ENCODE results near the gene AMMECR1. TPM values are rescaled to one million over a fixed set of nuclear protein-coding genes. Genes with fewer than 3 reads are reported as not detected.
A peak's percentile ranks its signal among the peaks of the same experiment; 100 is the strongest.

The AMMECR1 gene
- total RNA-seq, 2 experiments from 2014 or later: 7.8 to 7.9 TPM

DNA sequence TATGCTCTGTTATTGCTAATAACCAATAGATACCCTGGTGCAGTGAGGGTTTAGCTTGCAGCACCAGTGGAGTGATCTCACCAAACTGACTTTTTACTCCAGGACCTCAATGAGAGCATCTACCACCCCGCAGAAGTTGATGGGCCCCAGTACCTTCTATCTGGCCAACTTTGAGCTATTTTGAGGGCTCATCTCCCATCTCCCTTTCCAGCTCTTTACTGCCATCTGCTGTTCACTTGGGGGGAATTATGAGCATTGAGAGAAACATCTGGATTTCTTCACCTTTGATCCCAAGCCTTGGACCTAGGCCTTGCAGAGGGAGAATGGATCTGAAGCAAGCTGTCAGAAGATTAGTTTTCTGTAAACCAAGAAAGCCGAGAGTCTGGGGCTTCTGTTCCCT is 171.4 kb downstream of the AMMECR1 start:
- TF ChIP-seq, protein P1, sequence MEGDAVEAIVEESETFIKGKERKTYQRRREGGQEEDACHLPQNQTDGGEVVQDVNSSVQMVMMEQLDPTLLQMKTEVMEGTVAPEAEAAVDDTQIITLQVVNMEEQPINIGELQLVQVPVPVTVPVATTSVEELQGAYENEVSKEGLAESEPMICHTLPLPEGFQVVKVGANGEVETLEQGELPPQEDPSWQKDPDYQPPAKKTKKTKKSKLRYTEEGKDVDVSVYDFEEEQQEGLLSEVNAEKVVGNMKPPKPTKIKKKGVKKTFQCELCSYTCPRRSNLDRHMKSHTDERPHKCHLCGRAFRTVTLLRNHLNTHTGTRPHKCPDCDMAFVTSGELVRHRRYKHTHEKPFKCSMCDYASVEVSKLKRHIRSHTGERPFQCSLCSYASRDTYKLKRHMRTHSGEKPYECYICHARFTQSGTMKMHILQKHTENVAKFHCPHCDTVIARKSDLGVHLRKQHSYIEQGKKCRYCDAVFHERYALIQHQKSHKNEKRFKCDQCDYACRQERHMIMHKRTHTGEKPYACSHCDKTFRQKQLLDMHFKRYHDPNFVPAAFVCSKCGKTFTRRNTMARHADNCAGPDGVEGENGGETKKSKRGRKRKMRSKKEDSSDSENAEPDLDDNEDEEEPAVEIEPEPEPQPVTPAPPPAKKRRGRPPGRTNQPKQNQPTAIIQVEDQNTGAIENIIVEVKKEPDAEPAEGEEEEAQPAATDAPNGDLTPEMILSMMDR (IDR thresholded peaks at IDR 0.05): peak; percentile 51
- H3K27me3 ChIP-seq (ENCODE audit: control insufficient read depth in 1 of 2, insufficient read depth in 2 of 2, low read length in 2 of 2): no peaks in the 10 kb centered on the region
- POLR2A ChIA-PET: interaction anchor here (1.1 kb wide), 1 partner anchor 144 kb away, joined by 3 read pairs; the partner anchor contains the start of gene TMEM164
- Mint-ChIP-seq H3K27me3 (no peaks in the 10 kb centered on the region), H3K4me1 (ENCODE audit: low read depth) (peaks cover 5% of the 10 kb centered on the region), H3K36me3 (ENCODE audit: low read depth) (peaks cover 30% of the 10 kb centered on the region), H3K27ac (no peak overlapping the region), H3K9me3 (no peaks in the 10 kb centered on the region), H3K4me3 (no peak overlapping the region)
- H3K4me1 ChIP-seq (ENCODE audit: insufficient read depth, low read length): peaks cover 9% of the 10 kb centered on the region
- ATAC-seq (ENCODE audit: poor library complexity) (peak; percentile 58), DNase-seq (peak in 6 of 14 experiments; percentile 1 to 60 (median 46))
- no peak overlapping the region for H3K4me3 ChIP-seq (ENCODE audit: low read length)
- intact Hi-C loops (cut with DNase I, micrococcal nuclease): loop anchor here (2.0 to 5.0 kb wide), 2 partner anchors 234 to 266 kb away; no protein-coding TSS in a partner anchor
- H3K9me3 ChIP-seq (ENCODE audit: control insufficient read depth in 1 of 2, insufficient read depth in 1 of 2, low read length in 2 of 2): no peaks in the 10 kb centered on the region
- no peak overlapping the region for H3K27ac ChIP-seq (ENCODE audit: low read depth in 1 of 2, low read length in 2 of 2)
- H3K36me3 ChIP-seq (ENCODE audit: insufficient read depth, low read length): peaks cover 2% of the 10 kb centered on the region
- CTCF ChIA-PET: interaction anchor here (0.7 to 1.7 kb wide), 11 partner anchors 11 to 609 kb away, joined by 3 to 10 read pairs (median 3); no protein-coding TSS in a partner anchor

DNA sequence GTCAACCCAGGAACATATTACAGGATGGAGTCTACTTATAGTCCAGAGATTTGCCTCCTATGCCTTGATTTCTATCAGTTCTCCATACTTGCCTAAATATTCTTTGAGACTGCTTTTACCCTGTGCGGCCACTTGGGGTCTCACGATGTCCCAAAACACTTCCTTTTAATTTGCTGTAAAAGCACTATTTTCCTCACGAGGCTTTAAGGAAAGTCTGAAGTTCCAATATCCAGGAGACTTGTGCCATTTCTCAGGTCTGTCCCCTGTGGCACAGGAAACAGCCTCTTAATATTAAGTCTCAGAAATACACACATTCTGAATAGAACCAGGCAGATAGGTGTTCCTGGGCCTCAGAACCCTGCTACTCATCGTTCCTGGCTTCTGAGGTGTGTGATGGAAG is 172.0 kb downstream of the AMMECR1 start:
- H3K36me3 ChIP-seq (ENCODE audit: insufficient read depth, low read length): peaks cover 2% of the 10 kb centered on the region
- ChIA-PET POLR2A (interaction anchor here (1.1 kb wide), 1 partner anchor 143 kb away, joined by 3 read pairs; the partner anchor contains the start of gene TMEM164), CTCF (interaction anchor here (0.7 to 1.7 kb wide), 10 partner anchors 10 to 608 kb away, joined by 3 to 10 read pairs (median 4); no protein-coding TSS in a partner anchor)
- H3K9me3 ChIP-seq (ENCODE audit: control insufficient read depth in 1 of 2, insufficient read depth in 1 of 2, low read length in 2 of 2): no peaks in the 10 kb centered on the region
- H3K4me3 ChIP-seq (ENCODE audit: low read length): no peak overlapping the region
- TF ChIP-seq, protein P1 (IDR thresholded peaks at IDR 0.05): peak; percentile 18
- H3K9me3 Mint-ChIP-seq: no peaks in the 10 kb centered on the region
- intact Hi-C loops (cut with DNase I, micrococcal nuclease): loop anchor here (2.0 to 5.0 kb wide), 2 partner anchors 234 to 267 kb away; no protein-coding TSS in a partner anchor
- ATAC-seq (ENCODE audit: poor library complexity) (peak; percentile 39), DNase-seq (peak in 4 of 14 experiments; percentile 23 to 49 (median 38))
- H3K27ac ChIP-seq (ENCODE audit: low read depth in 1 of 2, low read length in 2 of 2): no peak overlapping the region
- no peaks in the 10 kb centered on the region for H3K27me3 ChIP-seq (ENCODE audit: control insufficient read depth in 1 of 2, insufficient read depth in 2 of 2, low read length in 2 of 2)
- H3K4me1 Mint-ChIP-seq (ENCODE audit: low read depth): peaks cover 5% of the 10 kb centered on the region
- no peaks in the 10 kb centered on the region for H3K27me3 Mint-ChIP-seq
- peaks cover 9% of the 10 kb centered on the region for H3K4me1 ChIP-seq (ENCODE audit: insufficient read depth, low read length)
- no peak overlapping the region for H3K27ac Mint-ChIP-seq
- no peak overlapping the region for H3K4me3 Mint-ChIP-seq
- H3K36me3 Mint-ChIP-seq (ENCODE audit: low read depth): peaks cover 30% of the 10 kb centered on the region

DNA sequence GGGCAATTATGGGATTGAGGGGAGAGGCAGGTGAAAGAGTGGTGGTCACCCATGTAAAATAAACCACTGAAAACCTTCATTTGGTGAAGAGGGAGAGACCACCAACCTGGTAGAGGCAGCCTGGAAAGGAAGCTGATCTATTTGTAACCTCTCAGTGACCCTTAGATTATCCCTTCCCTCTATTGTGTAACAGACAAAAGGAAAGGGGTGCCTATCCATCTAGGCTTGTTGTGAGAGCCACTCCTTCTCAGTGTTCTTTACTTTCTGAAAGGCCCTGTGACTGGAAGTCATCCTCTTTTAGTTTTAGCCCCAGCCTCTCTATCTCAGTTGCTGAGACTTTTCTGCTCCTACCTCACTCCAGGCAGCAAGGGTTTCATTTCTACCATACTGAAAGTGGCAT is 172.6 kb downstream of the AMMECR1 start:
- Histone ChIP-seq H3K27me3 (ENCODE audit: control insufficient read depth in 1 of 2, insufficient read depth in 2 of 2, low read length in 2 of 2) (no peaks in the 10 kb centered on the region), H3K36me3 (ENCODE audit: insufficient read depth, low read length) (peaks cover 2% of the 10 kb centered on the region), H3K9me3 (ENCODE audit: control insufficient read depth in 1 of 2, insufficient read depth in 1 of 2, low read length in 2 of 2) (no peaks in the 10 kb centered on the region), H3K4me1 (ENCODE audit: insufficient read depth, low read length) (peaks cover 9% of the 10 kb centered on the region), H3K4me3 (ENCODE audit: low read length) (no peak overlapping the region), H3K27ac (ENCODE audit: low read depth in 1 of 2, low read length in 2 of 2) (no peak overlapping the region)
- ATAC-seq (ENCODE audit: poor library complexity) (no peak), DNase-seq (no peak)
- Mint-ChIP-seq H3K4me1 (ENCODE audit: low read depth) (peaks cover 5% of the 10 kb centered on the region), H3K36me3 (ENCODE audit: low read depth) (peaks cover 29% of the 10 kb centered on the region), H3K27ac (no peak overlapping the region), H3K9me3 (no peaks in the 10 kb centered on the region), H3K27me3 (no peaks in the 10 kb centered on the region), H3K4me3 (no peak overlapping the region)
- ChIA-PET POLR2A (no interaction called here), CTCF (no interaction called here)
- intact Hi-C loops (cut with DNase I, micrococcal nuclease): loop anchor here in 1 of 2 experiments (5.0 kb wide), 1 partner anchor 233 kb away; no protein-coding TSS in a partner anchor
- TF ChIP-seq, protein P1 (IDR thresholded peaks at IDR 0.05): no peak

Other genes starting within 250 kb of the AMMECR1 start
- not detected for gene RTL9, start 40.8 kb upstream of the AMMECR1 start, total RNA-seq

Data from CD4-positive, alpha-beta T cell (primary cell).